ENCODE measurements around the gene CARD11. TPM values are rescaled to one million over a fixed set of nuclear protein-coding genes. Genes with fewer than 3 reads are reported as not detected.

The CARD11 gene
- total RNA-seq, 1 donor from 2014 or later = 5.8 TPM

GRCh38 chr7:2894118-2894940 is 149.3 kb downstream of the CARD11 start:
- Histone ChIP-seq H3K36me3 (no peaks in the 10 kb centered on the region), H3K27ac (no peak overlapping the region), H3K4me3 (no peak overlapping the region), H3K27me3 (peaks cover 4% of the 10 kb centered on the region), H3K4me1 (no peaks in the 10 kb centered on the region), H3K9me3 (no peaks in the 10 kb centered on the region)
- TF ChIP-seq CTCF (IDR thresholded peaks at IDR 0.05) = no peak
- DNase-seq (no peak), ATAC-seq (peak; percentile 32)
- intact Hi-C loops (cut with DNase I) = no loop called here

- no peak for ATAC-seq
- no peak overlapping the region for H3K27ac ChIP-seq
- intact Hi-C loops (cut with DNase I) = no loop called here
- no peak for TF ChIP-seq CTCF (IDR thresholded peaks at IDR 0.05)
- peaks cover 4% of the 10 kb centered on the region for H3K27me3 ChIP-seq
- no peaks in the 10 kb centered on the region for H3K4me1 ChIP-seq
- no peak overlapping the region for H3K4me3 ChIP-seq
- H3K9me3 ChIP-seq = no peaks in the 10 kb centered on the region
- no peak for DNase-seq
- no peaks in the 10 kb centered on the region for H3K36me3 ChIP-seq
These were observed 150.2 kb downstream of the CARD11 start for GRCh38 chr7:2893411-2893861.

- no peak for TF ChIP-seq CTCF (IDR thresholded peaks at IDR 0.05)
- H3K4me3 ChIP-seq = no peak overlapping the region
- intact Hi-C loops (cut with DNase I) = no loop called here
- H3K27ac ChIP-seq = no peak overlapping the region
- peaks cover 4% of the 10 kb centered on the region for H3K27me3 ChIP-seq
- H3K4me1 ChIP-seq = no peaks in the 10 kb centered on the region
- DNase-seq (no peak), ATAC-seq (no peak)
- no peaks in the 10 kb centered on the region for H3K36me3 ChIP-seq
- no peaks in the 10 kb centered on the region for H3K9me3 ChIP-seq
These were observed 151.1 kb downstream of the CARD11 start for GRCh38 chr7:2892549-2892948.

GRCh38 chr7:2887816-2888215 is 155.9 kb downstream of the CARD11 start:
- Histone ChIP-seq H3K4me3 (no peak overlapping the region), H3K4me1 (no peaks in the 10 kb centered on the region), H3K27ac (no peak overlapping the region), H3K27me3 (no peaks in the 10 kb centered on the region), H3K36me3 (no peaks in the 10 kb centered on the region), H3K9me3 (no peaks in the 10 kb centered on the region)
- ATAC-seq (no peak), DNase-seq (no peak)
- intact Hi-C loops (cut with DNase I) = loop anchor here (10.0 kb wide), 1 partner anchor 267 kb away; no protein-coding TSS in a partner anchor
- no peak for TF ChIP-seq CTCF (IDR thresholded peaks at IDR 0.05)

GRCh38 chr7:2886900-2887299 is 156.8 kb downstream of the CARD11 start:
- intact Hi-C loops (cut with DNase I) = loop anchor here (10.0 kb wide), 1 partner anchor 268 kb away; no protein-coding TSS in a partner anchor
- ATAC-seq (peak; percentile 87), DNase-seq (no peak)
- Histone ChIP-seq H3K9me3 (no peaks in the 10 kb centered on the region), H3K27ac (no peak overlapping the region), H3K4me1 (no peaks in the 10 kb centered on the region), H3K27me3 (no peaks in the 10 kb centered on the region), H3K36me3 (no peaks in the 10 kb centered on the region), H3K4me3 (no peak overlapping the region)
- peak; percentile 57 for TF ChIP-seq CTCF (IDR thresholded peaks at IDR 0.05)

All from upper lobe of right lung (tissue), 1 donor.